DND-41 (cell line): ENCODE results near the gene RBBP6.

Source experiments
- ATAC-seq: fragments of 200-7000 bp; cut with Tn5 transposase; 3 replicates; pipeline ENCODE4 v1.9.1; 2021; ENCODE audit warnings: low read depth; ENCODE audit not compliant: insufficient read depth
- DNase-seq: peaks from one replicate; pipeline ENCODE4 v3.0.0-alpha.2; 2020
- H2AFZ ChIP-seq: 2 replicates; pipeline ENCODE4 v1.6.0; 2012; ENCODE audit warnings: low read depth, low read length
- H3K27ac ChIP-seq: 2 replicates; pipeline ENCODE4 v1.5.1; 2012; ENCODE audit warnings: low read length, inconsistent platforms
- H3K27me3 ChIP-seq: fragments of 200-600 bp; sonication (generic); 2 replicates; pipeline ENCODE4 v1.6.0; 2012; ENCODE audit warnings: low read length, mild to moderate bottlenecking, inconsistent platforms; ENCODE audit not compliant: insufficient read depth, poor library complexity
- H3K36me3 ChIP-seq: 2 replicates; pipeline ENCODE4 v1.5.1; 2012; ENCODE audit warnings: low read length, inconsistent platforms; ENCODE audit not compliant: insufficient read depth
- H3K4me1 ChIP-seq: 2 replicates; pipeline ENCODE4 v1.5.1; 2012; ENCODE audit warnings: mild to moderate bottlenecking, low read length; ENCODE audit not compliant: insufficient read depth
- H3K4me2 ChIP-seq: 2 replicates; pipeline ENCODE4 v1.6.0; 2012; ENCODE audit warnings: mild to moderate bottlenecking, moderate library complexity, low read length, inconsistent platforms; ENCODE audit not compliant: insufficient read depth
- H3K4me3 ChIP-seq, 2 experiments: fragments of 200-600 bp in 1 of 2; shearing (Covaris generic) in 1 of 2; 2 replicates each; pipeline ENCODE4 v1.5.1; 2012 to 2016; ENCODE audit warnings: inconsistent platforms in 2 of 2, low read length in 2 of 2, mild to moderate bottlenecking in 2 of 2, low read depth in 1 of 2, moderate library complexity in 1 of 2
- H3K79me2 ChIP-seq: 2 replicates; pipeline ENCODE4 v1.6.0; 2012; ENCODE audit warnings: low read length, inconsistent platforms; ENCODE audit not compliant: insufficient read depth
- H3K9ac ChIP-seq: 2 replicates; pipeline ENCODE4 v1.6.0; 2012; ENCODE audit warnings: low read depth, mild to moderate bottlenecking, inconsistent platforms, low read length, moderate library complexity
- H3K9me3 ChIP-seq: 2 replicates; pipeline ENCODE4 v1.5.1; 2012; ENCODE audit warnings: low read length, moderate library complexity, mild to moderate bottlenecking, inconsistent platforms; ENCODE audit not compliant: insufficient read depth, severe bottlenecking
- H4K20me1 ChIP-seq: 2 replicates; pipeline ENCODE4 v1.6.0; 2012; ENCODE audit warnings: low read length; ENCODE audit not compliant: insufficient read depth
- CTCF ChIP-seq: IDR thresholded peaks from 2 replicates; pipeline ENCODE4 v1.5.1; 2012; ENCODE audit warnings: borderline replicate concordance, low read length, moderate library complexity, mild to moderate bottlenecking; ENCODE audit not compliant: poor library complexity, severe bottlenecking; ENCODE audit errors: extremely low read depth
- EZH2 ChIP-seq: IDR thresholded peaks from 3 replicates; pipeline ENCODE4 v1.6.1; 2012; ENCODE audit warnings: borderline replicate concordance, low read depth, mild to moderate bottlenecking, moderate library complexity, low read length, inconsistent platforms; ENCODE audit not compliant: severe bottlenecking

Gene RBBP6

GRCh38 chr16:24577167-24577566, 37.8 kb downstream of the RBBP6 start:
- no peak for ATAC-seq
- no peaks in the 10 kb centered on the region for H3K79me2 ChIP-seq
- no peak overlapping the region for H3K4me3 ChIP-seq

GRCh38 chr16:24580665-24581064, 41.3 kb downstream of the RBBP6 start:
- Histone ChIP-seq H3K9me3 (no peaks in the 10 kb centered on the region), H3K4me3 (no peak overlapping the region), H3K4me2 (no peak overlapping the region), H3K4me1 (no peaks in the 10 kb centered on the region), H2AFZ (no peak overlapping the region), H3K9ac (no peak overlapping the region), H3K27me3 (no peaks in the 10 kb centered on the region), H3K79me2 (no peaks in the 10 kb centered on the region), H3K27ac (no peak overlapping the region), H3K36me3 (no peaks in the 10 kb centered on the region), H4K20me1 (no peaks in the 10 kb centered on the region)
- no peak for ATAC-seq
- TF ChIP-seq EZH2, result no peak
- peak; percentile 7 for TF ChIP-seq CTCF
- DNase-seq, result no peak

More at GRCh38 chr16:24577167-24577566, 37.8 kb downstream of the RBBP6 start:
- Histone ChIP-seq H3K27me3 (no peaks in the 10 kb centered on the region), H3K4me2 (no peak overlapping the region), H3K4me1 (no peaks in the 10 kb centered on the region), H3K9ac (no peak overlapping the region), H2AFZ (no peak overlapping the region), H3K27ac (no peak overlapping the region), H3K9me3 (peaks cover 3% of the 10 kb centered on the region), H4K20me1 (no peaks in the 10 kb centered on the region), H3K36me3 (no peaks in the 10 kb centered on the region)
- no peak for TF ChIP-seq CTCF
- DNase-seq, result no peak

- Histone ChIP-seq H2AFZ (no peak overlapping the region), H3K4me2 (no peak overlapping the region), H3K9ac (no peak overlapping the region), H3K36me3 (no peaks in the 10 kb centered on the region), H3K27me3 (no peaks in the 10 kb centered on the region), H3K27ac (no peak overlapping the region), H3K4me1 (no peaks in the 10 kb centered on the region), H4K20me1 (no peaks in the 10 kb centered on the region), H3K4me3 (no peak overlapping the region), H3K9me3 (no peaks in the 10 kb centered on the region), H3K79me2 (no peaks in the 10 kb centered on the region)
- ATAC-seq (no peak), DNase-seq (no peak)
- TF ChIP-seq EZH2, result no peak
- TF ChIP-seq CTCF, result no peak
These were observed 44.1 kb downstream of the RBBP6 start for GRCh38 chr16:24583494-24583893.

DNA sequence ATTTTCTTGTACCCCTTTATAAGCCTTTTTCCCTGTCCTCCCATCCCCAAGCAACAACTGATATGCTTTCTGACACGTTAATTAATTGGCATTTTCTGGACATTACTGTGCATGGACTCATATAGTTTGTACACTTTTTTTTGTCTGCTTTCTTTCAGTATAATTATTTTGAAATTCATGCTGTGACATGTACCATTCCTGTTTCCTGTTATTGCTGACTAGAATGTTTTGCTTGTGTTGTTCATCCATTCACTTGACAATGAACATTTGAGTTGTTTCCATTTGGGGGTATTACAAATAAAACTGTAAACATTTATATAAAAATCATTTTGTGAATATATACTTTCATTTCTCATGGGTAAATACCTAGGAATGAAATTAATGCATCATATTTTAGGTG, 50.6 kb downstream of the RBBP6 start:
- Histone ChIP-seq H3K27me3 (no peaks in the 10 kb centered on the region), H3K9ac (no peak overlapping the region), H3K4me3 (no peak overlapping the region), H3K27ac (no peak overlapping the region), H3K4me1 (no peaks in the 10 kb centered on the region), H3K79me2 (no peaks in the 10 kb centered on the region), H3K9me3 (no peaks in the 10 kb centered on the region), H4K20me1 (no peaks in the 10 kb centered on the region), H3K36me3 (no peaks in the 10 kb centered on the region), H3K4me2 (no peak overlapping the region), H2AFZ (no peak overlapping the region)
- DNase-seq, result no peak
- ATAC-seq, result no peak
- no peak for TF ChIP-seq EZH2
- no peak for TF ChIP-seq CTCF
